ENCODE results near the gene DPCD.

DNA sequence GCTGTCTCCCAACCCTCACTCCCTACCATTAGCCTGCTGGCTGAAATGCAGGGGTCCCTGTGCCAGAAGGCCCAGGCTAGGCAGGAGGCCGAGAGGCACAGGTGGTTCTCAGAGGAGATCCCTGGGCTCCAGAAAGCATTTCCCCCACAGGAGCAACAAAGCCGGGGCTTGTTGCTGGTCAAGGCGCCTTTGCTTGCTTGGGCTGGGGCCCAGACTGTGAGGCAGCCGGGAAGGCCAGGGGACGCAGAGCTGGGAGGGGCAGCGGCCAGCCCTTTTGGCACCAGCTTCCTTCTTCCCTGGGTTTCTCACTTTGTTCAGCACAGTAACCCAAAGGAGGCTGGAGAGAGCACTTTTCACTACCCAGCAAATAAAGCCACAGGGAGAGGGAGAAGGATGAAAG, 58.2 kb downstream of the DPCD start:
- TF ChIP-seq EZH2phosphoT487 (IDR thresholded peaks at IDR 0.05; ENCODE audit: borderline replicate concordance, low read depth, low read length) (no peak), CTCF (conservative IDR thresholded peaks at IDR 0.05; ENCODE audit: low read length) (no peak)

Data from OCI-LY7 (cell line).